Stimulated activated naive CD8-positive, alpha-beta T cell treated with anti-CD3 and anti-CD28 coated beads, Interleukin-15, Interleukin-2, amounts not matched to agents 100 ng/mL and 50 ng/mL, for 24 hours (primary cell): ENCODE data around the gene CYP21A2.
"Not testable (repeated sequence)": the region's sequence is repeated elsewhere in the genome, so short reads cannot be mapped to it uniquely, and the experiment has no call there.

ENCODE experiments used
- H3K27ac Mint-ChIP-seq: one replicate; pipeline ENCODE4 v1.8.0; 2021; ENCODE audit warnings: mild to moderate bottlenecking, mixed read lengths
- H3K27me3 Mint-ChIP-seq: one replicate; pipeline ENCODE4 v1.8.0; 2021; ENCODE audit warnings: mixed read lengths
- H3K36me3 Mint-ChIP-seq: one replicate; pipeline ENCODE4 v1.8.0; 2021; ENCODE audit warnings: low read depth, mixed read lengths
- H3K4me1 Mint-ChIP-seq: one replicate; pipeline ENCODE4 v1.8.0; 2021; ENCODE audit warnings: low read depth, mixed read lengths
- H3K4me3 Mint-ChIP-seq: one replicate; pipeline ENCODE4 v1.8.0; 2021; ENCODE audit warnings: mild to moderate bottlenecking, mixed read lengths
- H3K9me3 Mint-ChIP-seq: one replicate; pipeline ENCODE4 v1.8.0; 2021; ENCODE audit warnings: mixed read lengths

CYP21A2 gene

DNA sequence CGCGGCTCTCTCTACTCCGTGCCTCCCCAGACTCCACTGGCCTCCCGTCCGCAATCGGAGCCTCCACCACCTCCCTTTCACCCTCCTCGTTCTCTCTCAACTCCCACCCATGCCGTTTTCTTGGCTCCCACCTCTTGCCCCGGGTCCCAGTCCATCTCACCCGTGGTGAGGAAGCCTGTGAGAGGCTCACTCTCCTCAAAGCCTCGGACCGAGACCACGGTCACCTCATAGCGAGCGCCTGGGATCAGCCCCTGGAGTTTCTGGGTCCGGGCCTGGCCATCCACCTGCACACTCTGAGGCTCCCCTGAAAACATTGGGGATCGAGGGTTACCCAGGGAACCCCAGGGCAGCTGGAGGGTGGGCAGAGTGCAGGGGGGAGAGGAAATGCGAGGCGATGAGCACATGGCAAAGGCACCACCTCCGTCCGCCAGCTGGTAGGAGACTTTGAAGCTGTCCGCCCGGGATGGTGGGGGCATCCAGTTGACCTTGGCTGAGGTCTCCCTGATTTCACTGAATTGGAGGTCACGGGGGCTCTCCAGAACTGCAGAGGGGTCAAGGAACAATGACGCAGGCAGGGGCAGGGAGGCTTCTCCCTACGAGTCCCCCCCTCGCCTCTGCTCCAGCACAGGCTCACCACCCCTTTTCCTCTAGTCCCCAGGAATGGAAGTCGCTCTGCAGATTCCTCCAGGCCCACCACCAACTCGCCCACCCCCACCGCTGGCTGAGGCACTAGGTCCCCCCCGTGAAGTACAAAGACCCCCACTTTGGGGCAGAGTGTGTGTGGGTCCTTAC is 5.6 kb downstream of the CYP21A2 start:
- not testable (repeated sequence) for H3K36me3 Mint-ChIP-seq, H3K27ac Mint-ChIP-seq, H3K9me3 Mint-ChIP-seq, H3K4me1 Mint-ChIP-seq, H3K4me3 Mint-ChIP-seq, H3K27me3 Mint-ChIP-seq

DNA sequence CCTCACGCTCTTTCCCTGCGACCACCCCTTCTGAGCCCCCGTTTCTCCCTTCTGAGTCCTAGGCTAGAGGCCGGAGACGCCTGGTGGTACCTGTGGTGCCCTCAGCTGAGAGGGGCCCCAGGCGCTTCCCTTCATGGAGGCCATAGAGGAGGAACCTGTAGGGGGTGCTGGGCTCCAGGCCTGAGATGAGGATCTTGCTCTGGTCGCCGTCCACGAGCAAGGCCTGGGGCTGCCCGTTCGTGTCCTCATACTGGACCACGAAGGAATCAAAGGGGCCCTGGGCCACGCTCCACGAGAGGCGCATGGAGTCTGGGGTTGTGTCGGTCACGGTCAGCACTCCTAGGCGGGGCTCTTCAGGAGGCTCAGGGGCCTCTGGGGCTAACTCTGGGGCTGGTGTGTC is 6.7 kb downstream of the CYP21A2 start:
- not testable (repeated sequence) for H3K36me3 Mint-ChIP-seq, H3K4me1 Mint-ChIP-seq, H3K27me3 Mint-ChIP-seq, H3K4me3 Mint-ChIP-seq, H3K27ac Mint-ChIP-seq, H3K9me3 Mint-ChIP-seq

DNA sequence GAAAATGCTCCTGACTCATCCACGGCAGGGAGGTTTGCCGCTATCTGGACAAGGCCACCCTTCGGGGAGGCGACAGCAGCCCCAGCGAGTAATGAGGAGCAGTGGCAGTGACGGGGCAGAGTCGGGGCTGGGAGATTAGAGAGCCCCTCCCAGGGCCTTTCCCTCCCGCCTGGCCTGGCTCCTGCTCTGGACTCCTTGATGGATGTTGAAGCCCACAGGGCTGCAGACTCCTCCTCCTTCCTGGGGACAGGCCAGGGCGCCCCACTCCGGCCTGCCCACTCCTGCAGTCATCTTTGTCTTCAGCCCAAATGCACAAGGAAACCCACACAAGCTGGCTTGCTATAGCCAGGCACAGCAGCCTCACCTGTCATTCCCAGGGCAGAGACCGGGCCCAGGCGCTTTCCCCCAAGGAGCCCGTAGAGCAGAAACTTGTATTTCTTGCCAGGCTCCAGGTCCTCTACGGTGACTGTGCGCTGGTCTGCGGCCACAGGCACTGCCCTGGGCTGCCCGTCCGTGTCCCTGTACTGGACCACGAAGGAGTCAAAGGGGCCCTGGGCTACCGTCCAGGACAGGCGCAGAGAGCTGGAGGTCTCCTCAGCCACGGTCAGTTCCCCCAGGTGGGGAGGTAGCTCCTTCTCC is 7.7 kb downstream of the CYP21A2 start:
- no peaks in the 10 kb centered on the region for H3K36me3 Mint-ChIP-seq
- H3K9me3 Mint-ChIP-seq = no peaks in the 10 kb centered on the region
- no peaks in the 10 kb centered on the region for H3K27me3 Mint-ChIP-seq
- no peak overlapping the region for H3K27ac Mint-ChIP-seq
- no peaks in the 10 kb centered on the region for H3K4me1 Mint-ChIP-seq
- H3K4me3 Mint-ChIP-seq = no peak overlapping the region

DNA sequence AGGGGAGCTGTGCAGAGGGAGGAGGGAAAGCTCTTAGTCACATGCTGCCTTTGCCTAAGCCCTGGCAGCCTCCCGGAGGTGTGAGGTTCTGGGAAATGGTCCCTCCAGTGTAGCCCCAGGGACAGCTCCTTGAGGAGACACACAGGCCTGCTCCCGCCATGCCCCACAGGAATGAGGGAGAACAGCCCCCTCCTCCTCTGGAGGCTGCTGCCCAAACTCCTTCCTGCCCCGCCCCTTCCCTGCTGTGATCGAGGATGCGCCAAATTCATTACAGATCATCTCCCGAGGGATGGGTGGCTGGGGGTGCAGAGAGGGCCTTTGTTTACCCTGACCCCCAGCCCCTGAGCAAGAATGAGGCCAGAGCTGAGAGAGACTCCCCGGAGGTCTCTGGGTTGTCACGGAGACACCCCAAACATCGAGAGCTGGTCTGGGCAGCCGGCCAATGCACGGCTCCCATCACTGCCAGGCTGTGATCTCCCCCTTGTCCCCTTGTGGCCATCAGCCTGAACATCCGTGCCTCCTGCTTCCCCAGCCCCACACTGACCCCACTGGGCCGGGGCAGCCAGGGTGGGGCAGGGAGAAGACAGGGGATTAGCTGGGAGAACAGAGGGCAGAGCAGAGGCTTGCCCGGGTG is 8.4 kb downstream of the CYP21A2 start:
- H3K4me3 Mint-ChIP-seq = no peak overlapping the region

DNA sequence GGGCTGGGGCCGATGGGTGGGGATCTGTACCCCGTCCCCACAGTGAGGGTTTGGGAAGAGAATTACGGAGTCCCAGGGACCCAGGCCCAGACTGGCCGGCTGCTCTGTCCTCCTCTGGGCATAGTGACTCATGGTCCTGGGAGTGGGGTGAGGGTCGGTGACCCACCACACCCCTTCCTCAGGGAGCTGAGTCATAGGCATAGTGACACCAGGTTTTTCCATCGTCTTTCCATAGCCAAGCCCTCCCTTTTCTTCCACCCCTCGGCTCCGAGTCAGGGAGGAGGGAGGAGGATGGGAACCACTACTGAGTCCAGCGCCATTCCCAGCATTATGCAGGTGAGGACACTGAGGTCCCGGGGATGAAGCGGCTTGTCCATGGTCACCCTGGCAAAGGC is 8.9 kb downstream of the CYP21A2 start:
- H3K36me3 Mint-ChIP-seq = no peaks in the 10 kb centered on the region
- no peaks in the 10 kb centered on the region for H3K9me3 Mint-ChIP-seq
- H3K27ac Mint-ChIP-seq = no peak overlapping the region
- no peaks in the 10 kb centered on the region for H3K4me1 Mint-ChIP-seq
- no peaks in the 10 kb centered on the region for H3K27me3 Mint-ChIP-seq
- H3K4me3 Mint-ChIP-seq = no peak overlapping the region

More for the DNA sequence above, 8.4 kb downstream of the CYP21A2 start:
- H3K9me3 Mint-ChIP-seq = no peaks in the 10 kb centered on the region
- no peak overlapping the region for H3K27ac Mint-ChIP-seq
- no peaks in the 10 kb centered on the region for H3K27me3 Mint-ChIP-seq
- no peaks in the 10 kb centered on the region for H3K36me3 Mint-ChIP-seq
- H3K4me1 Mint-ChIP-seq = no peaks in the 10 kb centered on the region

DNA sequence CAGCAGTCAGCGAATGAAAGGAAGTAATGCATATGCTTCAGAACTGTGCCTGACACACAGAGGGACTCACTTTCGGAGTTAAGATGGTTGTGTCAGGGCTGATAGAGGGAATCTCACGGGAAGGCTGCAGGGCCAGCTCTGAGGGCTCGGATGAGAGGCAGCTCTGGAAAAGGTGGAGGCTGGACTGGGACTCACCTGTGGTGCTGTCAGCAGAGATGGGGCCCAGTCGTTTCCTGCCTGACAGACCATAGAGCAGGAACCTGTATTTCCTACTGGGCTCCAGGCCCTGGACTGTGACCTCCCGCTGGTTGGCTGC is 9.3 kb downstream of the CYP21A2 start:
- Mint-ChIP-seq H3K36me3 (no peaks in the 10 kb centered on the region), H3K4me1 (no peaks in the 10 kb centered on the region), H3K27ac (no peak overlapping the region), H3K27me3 (no peaks in the 10 kb centered on the region), H3K9me3 (no peaks in the 10 kb centered on the region), H3K4me3 (no peak overlapping the region)

DNA sequence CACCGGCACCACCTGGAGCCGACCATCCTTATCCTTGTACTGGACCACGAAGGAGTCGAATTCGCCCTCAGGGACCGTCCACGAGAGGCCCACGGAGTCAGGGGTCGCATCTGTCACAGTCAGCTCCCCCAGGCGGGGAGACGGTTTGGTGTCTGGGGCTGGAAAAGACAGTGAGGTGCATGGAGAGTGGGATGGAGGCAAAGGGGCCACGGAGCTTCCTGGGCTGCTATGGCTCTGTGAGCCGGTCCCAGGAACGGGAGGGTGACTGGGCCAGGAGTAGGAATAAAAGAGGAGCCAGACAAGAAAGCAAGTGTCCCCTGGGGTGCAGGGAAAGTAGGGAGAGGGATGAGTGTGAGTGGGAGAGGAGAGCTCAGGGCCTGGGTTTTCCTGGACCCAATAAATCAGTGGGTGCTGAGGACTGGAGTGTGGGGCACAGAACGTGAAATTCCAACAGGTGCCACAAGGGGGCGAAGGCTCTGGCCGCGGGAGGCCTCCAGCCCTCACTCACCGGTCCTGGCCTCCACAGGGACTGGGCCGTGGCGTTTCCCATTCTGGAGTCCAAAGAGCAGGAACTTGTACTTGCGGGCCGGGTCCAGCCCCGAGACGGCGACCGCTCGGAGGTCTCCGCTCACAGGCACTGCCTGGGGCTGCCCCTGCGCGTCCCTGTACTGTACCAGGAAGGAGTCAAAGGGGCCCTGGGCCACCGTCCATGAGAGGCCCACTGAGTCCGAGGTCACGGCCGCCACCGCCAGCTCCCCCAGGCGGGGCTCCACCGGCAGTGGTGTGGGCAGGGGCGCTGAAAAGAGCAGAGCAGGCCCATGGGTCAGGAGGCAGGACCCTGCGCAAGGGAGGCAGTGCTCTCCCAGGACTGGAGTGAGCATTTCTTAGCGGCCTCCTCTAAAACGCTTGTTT is 9.9 kb downstream of the CYP21A2 start:
- Mint-ChIP-seq H3K4me1 (no peaks in the 10 kb centered on the region), H3K27me3 (no peaks in the 10 kb centered on the region), H3K4me3 (no peak overlapping the region), H3K9me3 (no peaks in the 10 kb centered on the region), H3K27ac (no peak overlapping the region), H3K36me3 (no peaks in the 10 kb centered on the region)

DNA sequence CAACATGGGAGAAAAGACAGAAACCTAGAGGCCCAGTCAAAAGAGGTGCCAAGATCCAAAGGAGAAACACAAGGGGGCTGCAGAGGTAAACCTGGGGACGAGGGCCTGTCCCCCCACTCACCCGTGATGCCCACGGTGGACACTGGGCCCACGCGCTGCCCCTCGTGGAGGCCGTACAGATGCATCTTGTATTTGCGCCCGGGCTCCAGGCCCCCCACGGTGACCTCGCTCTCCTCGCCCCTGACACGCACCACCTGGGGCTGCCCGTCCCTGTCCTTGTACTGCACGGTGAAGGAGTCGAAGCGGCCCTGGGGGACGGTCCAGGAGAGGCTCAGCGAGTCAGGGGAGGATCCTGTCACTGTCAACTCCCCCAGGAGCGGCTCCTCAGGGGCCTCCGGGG is 10.9 kb downstream of the CYP21A2 start:
- not testable (repeated sequence) for H3K27ac Mint-ChIP-seq, H3K4me3 Mint-ChIP-seq, H3K36me3 Mint-ChIP-seq, H3K27me3 Mint-ChIP-seq, H3K4me1 Mint-ChIP-seq, H3K9me3 Mint-ChIP-seq

DNA sequence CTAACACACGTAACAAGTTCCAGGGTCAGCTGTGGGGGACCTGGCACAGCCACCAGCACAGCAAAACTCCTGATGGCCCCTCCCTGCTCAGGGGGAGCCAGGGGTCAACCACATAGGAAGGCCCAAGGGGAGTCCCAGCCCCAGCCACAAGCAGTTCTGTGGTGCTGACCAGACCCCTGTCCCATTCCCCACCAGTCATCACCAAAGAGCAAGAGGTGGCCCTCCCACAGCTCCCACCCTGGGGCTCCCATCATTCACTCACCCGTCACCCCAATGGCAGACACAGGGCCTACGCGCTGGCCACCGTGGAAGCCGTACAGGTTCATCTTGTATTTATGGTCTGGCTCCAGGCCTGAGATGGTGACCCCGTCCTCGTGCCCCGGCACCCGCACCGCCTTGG is 11.5 kb downstream of the CYP21A2 start:
- not testable (repeated sequence) for H3K27me3 Mint-ChIP-seq, H3K36me3 Mint-ChIP-seq, H3K27ac Mint-ChIP-seq, H3K4me1 Mint-ChIP-seq, H3K9me3 Mint-ChIP-seq, H3K4me3 Mint-ChIP-seq

DNA sequence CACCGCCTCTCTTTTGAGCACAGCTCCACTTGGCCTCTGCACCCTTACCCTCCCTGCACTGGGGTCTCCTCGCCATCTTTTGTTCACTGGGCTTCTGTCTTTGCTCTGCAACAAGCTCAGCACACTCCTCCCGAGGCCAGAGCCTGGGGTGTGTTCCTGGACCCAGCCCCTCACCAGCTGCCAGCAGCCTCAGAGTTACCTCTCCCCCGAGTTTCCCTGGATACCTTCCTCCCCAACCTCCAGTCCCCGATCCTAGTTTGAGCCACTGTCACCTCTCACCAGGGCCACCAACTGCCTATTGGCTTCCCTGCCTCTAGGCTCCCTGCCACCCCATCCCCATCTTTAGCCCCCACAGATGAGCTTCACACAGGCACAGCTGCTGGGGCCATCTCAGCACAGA is 12.3 kb downstream of the CYP21A2 start:
- H3K9me3 Mint-ChIP-seq = no peaks in the 10 kb centered on the region
- no peaks in the 10 kb centered on the region for H3K27me3 Mint-ChIP-seq
- H3K4me1 Mint-ChIP-seq = no peaks in the 10 kb centered on the region
- no peak overlapping the region for H3K27ac Mint-ChIP-seq
- no peak overlapping the region for H3K4me3 Mint-ChIP-seq
- H3K36me3 Mint-ChIP-seq = no peaks in the 10 kb centered on the region

DNA sequence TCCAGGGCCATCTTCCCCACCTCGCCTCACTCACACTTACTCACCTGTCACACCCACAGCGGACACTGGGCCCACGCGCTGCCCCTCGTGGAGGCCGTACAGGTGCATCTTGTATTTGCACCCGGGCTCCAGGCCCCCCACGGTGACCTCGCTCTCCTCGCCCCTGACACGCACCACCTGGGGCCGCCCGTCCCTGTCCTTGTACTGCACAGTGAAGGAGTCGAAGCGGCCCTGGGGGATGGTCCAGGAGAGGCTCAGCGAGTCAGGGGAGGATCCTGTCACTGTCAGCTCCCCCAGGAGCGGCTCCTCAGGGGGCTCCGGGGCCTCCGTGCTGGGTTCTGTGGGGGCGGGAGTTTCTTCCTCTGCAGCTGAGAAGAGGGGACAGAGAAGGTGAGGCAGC is 14.4 kb downstream of the CYP21A2 start:
- H3K27me3 Mint-ChIP-seq, H3K4me3 Mint-ChIP-seq, H3K36me3 Mint-ChIP-seq, H3K4me1 Mint-ChIP-seq, H3K9me3 Mint-ChIP-seq, H3K27ac Mint-ChIP-seq: not testable (repeated sequence)

DNA sequence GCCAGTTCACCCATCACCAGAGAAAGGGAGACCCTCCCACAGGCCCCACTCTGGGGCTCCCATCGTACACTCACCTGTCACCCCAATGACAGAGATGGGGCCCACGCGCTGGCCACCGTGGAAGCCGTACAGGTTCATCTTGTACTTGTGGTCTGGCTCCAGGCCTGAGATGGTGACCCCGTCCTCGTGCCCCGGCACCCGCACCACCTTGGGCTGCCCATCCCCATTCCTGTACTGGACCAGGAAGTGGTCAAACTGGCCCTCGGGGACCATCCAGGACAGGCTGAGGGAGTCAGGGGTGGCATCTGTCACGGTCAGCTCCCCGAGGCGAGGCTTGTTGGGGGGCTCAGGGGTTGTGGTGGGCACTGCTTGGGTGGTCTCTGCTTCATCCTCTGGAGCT is 15.1 kb downstream of the CYP21A2 start:
- H3K27ac Mint-ChIP-seq, H3K4me1 Mint-ChIP-seq, H3K27me3 Mint-ChIP-seq, H3K4me3 Mint-ChIP-seq, H3K36me3 Mint-ChIP-seq, H3K9me3 Mint-ChIP-seq: not testable (repeated sequence)

DNA sequence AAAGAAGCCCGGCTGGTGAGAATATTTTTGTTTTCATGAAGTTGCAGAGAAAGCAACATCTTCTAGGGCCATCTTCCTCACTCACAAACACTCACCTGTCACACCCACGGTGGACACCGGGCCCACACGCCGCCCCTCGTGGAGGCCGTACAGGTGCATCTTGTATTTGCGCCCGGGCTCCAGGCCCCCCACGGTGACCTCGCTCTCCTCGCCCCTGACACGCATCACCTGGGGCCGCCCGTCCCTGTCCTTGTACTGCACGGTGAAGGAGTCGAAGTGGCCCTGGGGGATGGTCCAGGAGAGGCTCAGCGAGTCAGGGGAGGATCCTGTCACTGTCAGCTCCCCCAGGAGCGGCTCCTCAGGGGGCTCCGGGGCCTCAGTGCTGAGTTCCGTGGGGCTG is 17.5 kb downstream of the CYP21A2 start:
- not testable (repeated sequence) for H3K4me3 Mint-ChIP-seq, H3K27me3 Mint-ChIP-seq, H3K27ac Mint-ChIP-seq, H3K4me1 Mint-ChIP-seq, H3K36me3 Mint-ChIP-seq, H3K9me3 Mint-ChIP-seq

DNA sequence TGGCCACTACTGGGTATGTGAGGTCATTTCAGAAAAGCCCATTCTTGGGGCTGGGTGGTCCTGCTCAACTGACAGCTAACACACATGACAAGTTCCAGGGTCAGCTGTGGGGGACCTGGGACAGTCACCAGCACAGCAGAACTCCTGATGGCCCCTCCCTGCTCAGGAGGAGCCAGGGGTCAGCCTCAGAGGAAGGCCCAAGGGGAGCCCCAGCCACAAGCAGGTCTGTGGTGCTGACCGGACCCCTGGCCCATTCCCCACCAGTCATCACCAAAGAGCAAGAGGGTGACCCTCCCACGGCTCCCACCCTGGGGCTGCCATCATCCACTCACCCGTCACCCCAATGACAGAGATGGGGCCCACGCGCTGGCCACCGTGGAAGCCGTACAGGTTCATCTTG is 18.0 kb downstream of the CYP21A2 start:
- Mint-ChIP-seq H3K36me3 (no peaks in the 10 kb centered on the region), H3K4me1 (no peaks in the 10 kb centered on the region), H3K9me3 (no peaks in the 10 kb centered on the region), H3K27ac (no peak overlapping the region), H3K27me3 (no peaks in the 10 kb centered on the region), H3K4me3 (no peak overlapping the region)

DNA sequence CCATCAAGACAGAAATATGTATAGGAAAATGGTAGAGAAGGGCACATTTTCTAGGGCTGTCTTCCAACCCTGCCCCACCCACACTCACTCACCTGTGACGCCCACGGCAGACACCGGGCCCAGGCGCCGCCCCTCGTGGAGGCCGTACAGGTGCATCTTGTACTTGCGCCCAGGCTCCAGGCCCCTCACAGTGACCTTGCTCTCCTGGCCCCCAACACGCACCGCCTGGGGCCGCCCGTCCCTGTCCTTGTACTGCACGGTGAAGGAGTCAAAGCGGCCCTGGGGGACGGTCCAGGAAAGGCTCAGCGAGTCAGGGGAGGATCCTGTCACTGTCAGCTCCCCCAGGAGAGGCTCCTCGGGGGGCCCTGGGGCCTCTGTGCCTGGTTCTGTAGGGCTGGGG is 19.8 kb downstream of the CYP21A2 start:
- Mint-ChIP-seq H3K4me3 (no peak overlapping the region), H3K9me3 (no peaks in the 10 kb centered on the region), H3K27ac (no peak overlapping the region)

More for the DNA sequence above, 19.8 kb downstream of the CYP21A2 start:
- H3K36me3 Mint-ChIP-seq = no peaks in the 10 kb centered on the region
- no peaks in the 10 kb centered on the region for H3K27me3 Mint-ChIP-seq
- H3K4me1 Mint-ChIP-seq = no peaks in the 10 kb centered on the region
